ENCODE measurements around the gene POLR2A. TPM values are rescaled to one million over a fixed set of nuclear protein-coding genes. Genes with fewer than 3 reads are reported as not detected.
"Not testable (repeated sequence)": the region's sequence is repeated elsewhere in the genome, so short reads cannot be mapped to it uniquely, and the experiment has no call there.

The POLR2A gene
- total and polyA plus RNA-seq, 7 experiments from 2014 or later, result 43.6 to 501 (median 173) TPM

GRCh38 chr17:7468804-7469389 is 15.3 kb upstream of the POLR2A start:
- peak overlapping the region in 1 of 9 donors; percentile 38 for H3K27ac Mint-ChIP-seq
- Histone ChIP-seq H3K4me1 (ENCODE audit: control insufficient read depth in 2 of 2, insufficient read depth in 2 of 2, low read length in 2 of 2) (peaks cover 0 to 4% of the 10 kb centered on the region in 2 donors), H3K4me3 (ENCODE audit: low read length) (no peak overlapping the region), H3K27me3 (ENCODE audit: control insufficient read depth in 2 of 2, insufficient read depth in 2 of 2, low read length in 2 of 2) (no peaks in the 10 kb centered on the region), H3K9me3 (ENCODE audit: control insufficient read depth in 2 of 3, low read length in 3 of 3) (no peaks in the 10 kb centered on the region), H3K36me3 (ENCODE audit: control insufficient read depth in 2 of 3, insufficient read depth in 3 of 3, low read length in 3 of 3) (peaks cover 0 to 37% (median 8%) of the 10 kb centered on the region in 3 experiments), H3K27ac (ENCODE audit: low read depth, low read length) (no peak overlapping the region)
- ATAC-seq, result no peak
- POLR2A ChIA-PET, result interaction anchor here (3.7 kb wide), 1 partner anchor 11 kb away, joined by 21 read pairs; the partner anchor contains the start of gene ZBTB4
- intact Hi-C loops (cut with micrococcal nuclease), result no loop called here
- H3K4me3 Mint-ChIP-seq, result no peak overlapping the region
- H3K9me3 Mint-ChIP-seq, result no peaks in the 10 kb centered on the region
- DNase-seq, result no peak
- H3K27me3 Mint-ChIP-seq, result no peaks in the 10 kb centered on the region
- CTCF ChIA-PET, result interaction anchor here (0.5 kb wide), 1 partner anchor 45 kb away, joined by 3 read pairs; no protein-coding TSS in a partner anchor
- peaks cover 10 to 42% (median 20%) of the 10 kb centered on the region in 7 donors for H3K4me1 Mint-ChIP-seq
- H3K36me3 Mint-ChIP-seq, result peaks cover 0 to 8% (median 0%) of the 10 kb centered on the region in 5 donors

- H3K4me3 Mint-ChIP-seq; ATAC-seq; H3K27me3 ChIP-seq (ENCODE audit: control insufficient read depth in 2 of 2, insufficient read depth in 2 of 2, low read length in 2 of 2); H3K4me3 ChIP-seq (ENCODE audit: low read length); H3K9me3 Mint-ChIP-seq; H3K36me3 Mint-ChIP-seq; H3K27ac Mint-ChIP-seq; CTCF ChIA-PET; H3K9me3 ChIP-seq (ENCODE audit: control insufficient read depth in 2 of 3, low read length in 3 of 3); H3K4me1 ChIP-seq (ENCODE audit: control insufficient read depth in 2 of 2, insufficient read depth in 2 of 2, low read length in 2 of 2); intact Hi-C loops (cut with micrococcal nuclease); H3K27me3 Mint-ChIP-seq; H3K27ac ChIP-seq (ENCODE audit: low read depth, low read length); DNase-seq: not testable (repeated sequence)
- peaks cover 11 to 48% (median 26%) of the 10 kb centered on the region in 7 donors for H3K4me1 Mint-ChIP-seq
- H3K36me3 ChIP-seq (ENCODE audit: control insufficient read depth in 2 of 3, insufficient read depth in 3 of 3, low read length in 3 of 3), result peaks cover 0 to 33% (median 8%) of the 10 kb centered on the region in 3 experiments
- POLR2A ChIA-PET, result interaction anchor here (1.3 to 12.3 kb wide), 4 partner anchors 10 to 32 kb away, joined by 3 to 199 read pairs (median 12); partner anchors contain the start of gene ZBTB4
Observed at GRCh38 chr17:7469843-7470242, 14.3 kb upstream of the POLR2A start.

- H3K4me1 ChIP-seq (ENCODE audit: control insufficient read depth in 2 of 2, insufficient read depth in 2 of 2, low read length in 2 of 2); ATAC-seq; H3K9me3 Mint-ChIP-seq; H3K27ac ChIP-seq (ENCODE audit: low read depth, low read length); H3K9me3 ChIP-seq (ENCODE audit: control insufficient read depth in 2 of 3, low read length in 3 of 3); intact Hi-C loops (cut with micrococcal nuclease); H3K27me3 Mint-ChIP-seq; H3K4me3 Mint-ChIP-seq; H3K4me3 ChIP-seq (ENCODE audit: low read length); DNase-seq; H3K27me3 ChIP-seq (ENCODE audit: control insufficient read depth in 2 of 2, insufficient read depth in 2 of 2, low read length in 2 of 2); H3K36me3 Mint-ChIP-seq: not testable (repeated sequence)
- POLR2A ChIA-PET, result interaction anchor here (1.3 to 12.3 kb wide), 5 partner anchors 9 to 33 kb away, joined by 3 to 199 read pairs (median 15); partner anchors contain the start of genes POLR2A and ZBTB4
- H3K27ac Mint-ChIP-seq, result peak overlapping the region in 1 of 9 donors; percentile 54
- peaks cover 0 to 31% (median 8%) of the 10 kb centered on the region in 3 experiments for H3K36me3 ChIP-seq (ENCODE audit: control insufficient read depth in 2 of 3, insufficient read depth in 3 of 3, low read length in 3 of 3)
- CTCF ChIA-PET, result interaction anchor here (1.4 kb wide), 1 partner anchor 34 kb away, joined by 3 read pairs; no protein-coding TSS in a partner anchor
- peaks cover 12 to 53% (median 29%) of the 10 kb centered on the region in 7 donors for H3K4me1 Mint-ChIP-seq
Observed at GRCh38 chr17:7470457-7470973, 13.7 kb upstream of the POLR2A start.

GRCh38 chr17:7471729-7472128 is 12.4 kb upstream of the POLR2A start:
- ChIA-PET POLR2A (interaction anchor here (1.1 to 12.3 kb wide), 5 partner anchors 8 to 31 kb away, joined by 3 to 199 read pairs (median 15); partner anchors contain the start of genes POLR2A, SLC35G6 and ZBTB4), CTCF (interaction anchor here (1.0 to 1.4 kb wide), 2 partner anchors 16 to 36 kb away, joined by 3 to 5 read pairs; no protein-coding TSS in a partner anchor)
- H3K4me3 ChIP-seq (ENCODE audit: low read length), result no peak overlapping the region
- peak overlapping the region; percentile 35 for H3K27ac ChIP-seq (ENCODE audit: low read depth, low read length)
- DNase-seq, result no peak
- H3K27me3 ChIP-seq (ENCODE audit: control insufficient read depth in 2 of 2, insufficient read depth in 2 of 2, low read length in 2 of 2), result no peaks in the 10 kb centered on the region
- peaks cover 0 to 15% of the 10 kb centered on the region in 2 donors for H3K4me1 ChIP-seq (ENCODE audit: control insufficient read depth in 2 of 2, insufficient read depth in 2 of 2, low read length in 2 of 2)
- intact Hi-C loops (cut with micrococcal nuclease), result no loop called here
- ATAC-seq, result no peak
- no peaks in the 10 kb centered on the region for H3K9me3 ChIP-seq (ENCODE audit: control insufficient read depth in 2 of 3, low read length in 3 of 3)
- Mint-ChIP-seq H3K4me1 (peaks cover 24 to 60% (median 40%) of the 10 kb centered on the region in 7 donors), H3K9me3 (peaks cover 0 to 1% (median 0%) of the 10 kb centered on the region in 11 donors), H3K4me3 (peak overlapping the region in 6 of 10 donors; percentile 3 to 50 (median 9)), H3K36me3 (peaks cover 0 to 6% (median 0%) of the 10 kb centered on the region in 5 donors), H3K27me3 (no peaks in the 10 kb centered on the region), H3K27ac (peak overlapping the region; percentile 36 to 83 (median 58))
- H3K36me3 ChIP-seq (ENCODE audit: control insufficient read depth in 2 of 3, insufficient read depth in 3 of 3, low read length in 3 of 3), result peaks cover 0 to 19% (median 3%) of the 10 kb centered on the region in 3 experiments

- ATAC-seq; H3K4me3 ChIP-seq (ENCODE audit: low read length); H3K27me3 ChIP-seq (ENCODE audit: control insufficient read depth in 2 of 2, insufficient read depth in 2 of 2, low read length in 2 of 2); H3K36me3 Mint-ChIP-seq; H3K36me3 ChIP-seq (ENCODE audit: control insufficient read depth in 2 of 3, insufficient read depth in 3 of 3, low read length in 3 of 3); H3K9me3 ChIP-seq (ENCODE audit: control insufficient read depth in 2 of 3, low read length in 3 of 3); H3K27ac Mint-ChIP-seq; DNase-seq; H3K9me3 Mint-ChIP-seq; H3K4me3 Mint-ChIP-seq; intact Hi-C loops (cut with micrococcal nuclease); H3K27me3 Mint-ChIP-seq; H3K27ac ChIP-seq (ENCODE audit: low read depth, low read length): not testable (repeated sequence)
- ChIA-PET CTCF (interaction anchor here (3.0 kb wide), 1 partner anchor 39 kb away, joined by 14 read pairs; the partner anchor contains the start of gene TMEM102), POLR2A (interaction anchor here (1.4 to 12.3 kb wide), 4 partner anchors 8 to 41 kb away, joined by 3 to 199 read pairs (median 12); no protein-coding TSS in a partner anchor)
- H3K4me1 Mint-ChIP-seq, result peaks cover 40 to 73% (median 53%) of the 10 kb centered on the region in 7 donors
- peaks cover 13 to 31% of the 10 kb centered on the region in 2 donors for H3K4me1 ChIP-seq (ENCODE audit: control insufficient read depth in 2 of 2, insufficient read depth in 2 of 2, low read length in 2 of 2)
Observed at GRCh38 chr17:7474767-7475166, 9.4 kb upstream of the POLR2A start.

- H3K27me3 Mint-ChIP-seq, result no peaks in the 10 kb centered on the region
- Histone ChIP-seq H3K4me3 (ENCODE audit: low read length) (no peak overlapping the region), H3K9me3 (ENCODE audit: control insufficient read depth in 2 of 3, low read length in 3 of 3) (no peaks in the 10 kb centered on the region), H3K27me3 (ENCODE audit: control insufficient read depth in 2 of 2, insufficient read depth in 2 of 2, low read length in 2 of 2) (no peaks in the 10 kb centered on the region), H3K27ac (ENCODE audit: low read depth, low read length) (peak overlapping the region; percentile 100), H3K4me1 (ENCODE audit: control insufficient read depth in 2 of 2, insufficient read depth in 2 of 2, low read length in 2 of 2) (peaks cover 19 to 42% of the 10 kb centered on the region in 2 donors), H3K36me3 (ENCODE audit: control insufficient read depth in 2 of 3, insufficient read depth in 3 of 3, low read length in 3 of 3) (peaks cover 0 to 3% (median under 1%) of the 10 kb centered on the region in 3 experiments)
- peak overlapping the region in 8 of 9 donors; percentile 15 to 99 (median 94) for H3K27ac Mint-ChIP-seq
- ChIA-PET POLR2A (interaction anchor here (0.5 to 12.3 kb wide), 14 partner anchors 9 to 98 kb away, joined by 3 to 199 read pairs (median 4); partner anchors contain the start of genes POLR2A and TMEM102), CTCF (interaction anchor here (0.7 to 3.0 kb wide), 6 partner anchors 9 to 618 kb away, joined by 3 to 14 read pairs (median 7); partner anchors contain the start of gene TMEM102)
- H3K4me3 Mint-ChIP-seq, result peak overlapping the region; percentile 7 to 99 (median 92)
- H3K36me3 Mint-ChIP-seq, result peaks cover 0 to 6% (median 0%) of the 10 kb centered on the region in 5 donors
- intact Hi-C loops (cut with micrococcal nuclease), result no loop called here
- ATAC-seq, result no peak
- DNase-seq, result no peak
- peaks cover 44 to 81% (median 58%) of the 10 kb centered on the region in 7 donors for H3K4me1 Mint-ChIP-seq
- H3K9me3 Mint-ChIP-seq, result peaks cover 0 to 1% (median 0%) of the 10 kb centered on the region in 11 donors
Observed at GRCh38 chr17:7475764-7476422, 8.3 kb upstream of the POLR2A start.
